HCT116 (cell line): ENCODE data around the gene NABP2. TPM values are rescaled to one million over a fixed set of nuclear protein-coding genes. Genes with fewer than 3 reads are reported as not detected.

ENCODE experiments used
- ATAC-seq: fragments of 200-7000 bp; cut with Tn5 transposase; 2 replicates; pipeline ENCODE4 v1.9.1; 2020; ENCODE audit warnings: mild to moderate bottlenecking, moderate library complexity
- BruUV-seq: library from RNA; stranded (reverse); fragments of 400-500 nt; replicated peaks from 2 replicates; lab custom pipeline; 2021; lab: Mats Ljungman, UMichigan
- CTCF ChIA-PET: fragments of 300-600 bp; sonication (Branson Sonifier 250); formaldehyde crosslinking; loops from one replicate; lab custom pipeline; 2021; ENCODE audit warnings: antibody characterized with exemption; lab: Charles Lee
- POLR2A ChIA-PET: fragments of 300-600, 350-600 bp; sonication (Branson Sonifier 250); formaldehyde crosslinking; loops from one replicate; lab custom pipeline; 2021; ENCODE audit warnings: antibody characterized with exemption; lab: Charles Lee
- RAD21 ChIA-PET, 2 experiments: fragments of 300-600 bp; sonication (Branson Sonifier 250); formaldehyde crosslinking; loops; one replicate each; lab custom pipeline; 2023; ENCODE audit warnings: low total read pairs in 2 of 2; ENCODE audit not compliant: uncharacterized antibody in 2 of 2, unreplicated experiment in 2 of 2, low non-redundant PET in 1 of 2; lab: Charles Lee
- DNase-seq: peaks from one replicate; pipeline ENCODE4 v3.0.0-alpha.2; 2010; ENCODE audit warnings: low read depth, low spot score
- H2AFZ ChIP-seq: fragments of 200-600 bp; shearing (Covaris generic), sonication (generic); 2 replicates; pipeline ENCODE4 v1.6.1; 2017; ENCODE audit warnings: low read depth, mixed run types, mixed read lengths, antibody characterized with exemption, low read length; ENCODE audit not compliant: poor library complexity, severe bottlenecking
- H3K27ac ChIP-seq: 2 replicates; pipeline ENCODE4 v1.5.1; 2012; ENCODE audit warnings: low read depth, low read length
- H3K27me3 ChIP-seq: fragments of 200-600 bp; sonication (generic); 2 replicates; pipeline ENCODE4 v1.6.1; 2016; ENCODE audit warnings: mixed run types, low read length, mixed read lengths; ENCODE audit not compliant: insufficient read depth
- H3K36me3 ChIP-seq, 2 experiments: fragments of 200-500 bp in 1 of 2; fragments of 200-600 bp in 1 of 2; sonication (Bioruptor generic) in 1 of 2; sonication (generic) in 1 of 2; 2 replicates each; pipeline versions ENCODE4 v1.5.1 to v1.6.1; 2014 to 2016; ENCODE audit warnings: low read length in 2 of 2, inconsistent platforms in 1 of 2, mixed read lengths in 1 of 2, mixed run types in 1 of 2; ENCODE audit not compliant: insufficient read depth in 2 of 2, control insufficient read depth in 1 of 2
- H3K4me1 ChIP-seq, 2 experiments: fragments of 200-600 bp in 1 of 2; sonication (generic) in 1 of 2; 2 replicates each; pipeline versions ENCODE4 v1.5.1 to v1.6.1; 2012 to 2017; ENCODE audit warnings: low read length in 2 of 2, inconsistent platforms in 1 of 2, mild to moderate bottlenecking in 1 of 2, mixed read lengths in 1 of 2, mixed run types in 1 of 2, moderate library complexity in 1 of 2; ENCODE audit not compliant: insufficient read depth in 2 of 2, control insufficient read depth in 1 of 2
- H3K4me2 ChIP-seq: fragments of 200-600 bp; sonication (generic); 2 replicates; pipeline ENCODE4 v1.6.1; 2017; ENCODE audit warnings: mixed run types, low read length, mixed read lengths
- H3K4me3 ChIP-seq, 2 experiments: fragments of 200-600 bp in 1 of 2; sonication (generic) in 1 of 2; replicated peaks in 1 of 2; 2 replicates each; pipeline ENCODE4 v1.5.1; 2011 to 2016; ENCODE audit warnings: low read length in 2 of 2, control low read depth in 1 of 2, low read depth in 1 of 2, mild to moderate bottlenecking in 1 of 2, mixed read lengths in 1 of 2, mixed run types in 1 of 2
- H3K79me2 ChIP-seq: fragments of 200-600 bp; sonication (generic); 2 replicates; pipeline ENCODE4 v1.6.1; 2017; ENCODE audit warnings: mild to moderate bottlenecking, mixed run types, low read length, moderate library complexity, mixed read lengths; ENCODE audit not compliant: insufficient read depth
- H3K9ac ChIP-seq: fragments of 200-600 bp; sonication (generic); 2 replicates; pipeline ENCODE4 v1.6.1; 2016; ENCODE audit warnings: low read length, mixed read lengths
- H3K9me2 ChIP-seq: fragments of 200-600 bp; sonication (generic), shearing (Covaris generic); 2 replicates; pipeline ENCODE4 v1.6.1; 2017; ENCODE audit warnings: mixed run types, mild to moderate bottlenecking, moderate library complexity; ENCODE audit not compliant: insufficient read depth
- H3K9me3 ChIP-seq, 2 experiments: fragments of 200-500 bp in 1 of 2; fragments of 200-600 bp in 1 of 2; sonication (Bioruptor generic) in 1 of 2; sonication (generic) in 1 of 2; 2 replicates each; pipeline ENCODE4 v1.6.1; 2014 to 2017; ENCODE audit warnings: low read length in 2 of 2, mixed read lengths in 2 of 2, inconsistent platforms in 1 of 2, low read depth in 1 of 2, mild to moderate bottlenecking in 1 of 2, mixed run types in 1 of 2, moderate library complexity in 1 of 2; ENCODE audit not compliant: control insufficient read depth in 1 of 2, insufficient read depth in 1 of 2
- H4K20me1 ChIP-seq: fragments of 200-600 bp; sonication (generic), shearing (Covaris generic); 2 replicates; pipeline ENCODE4 v1.6.1; 2017; ENCODE audit warnings: mixed run types, mild to moderate bottlenecking, moderate library complexity; ENCODE audit not compliant: insufficient read depth
- EZH2phosphoT487 ChIP-seq: fragments of 200-600 bp; IDR thresholded peaks from 2 replicates; pipeline ENCODE4 v1.6.1; 2018; ENCODE audit warnings: antibody characterized with exemption, borderline replicate concordance
- FOSL1 ChIP-seq: IDR thresholded peaks from 2 replicates; pipeline ENCODE4 v1.6.1; 2012; ENCODE audit warnings: low read depth
- JUND ChIP-seq: IDR thresholded peaks from 2 replicates; pipeline ENCODE4 v1.6.1; 2012
- POLR2A ChIP-seq: IDR thresholded peaks from 2 replicates; pipeline ENCODE4 v1.7.0; 2011; ENCODE audit warnings: borderline replicate concordance; ENCODE audit not compliant: insufficient read depth, insufficient read length; ENCODE audit errors: extremely low read depth
- RAD21 ChIP-seq: IDR thresholded peaks from 2 replicates; pipeline ENCODE4 v1.6.1; 2012; ENCODE audit warnings: low read depth, mild to moderate bottlenecking
- SRF ChIP-seq: IDR thresholded peaks from 2 replicates; pipeline ENCODE4 v1.6.1; 2012; ENCODE audit warnings: low read depth
- TCF7L2 ChIP-seq: IDR thresholded peaks from 2 replicates; pipeline ENCODE4 v1.7.0; 2011; ENCODE audit warnings: borderline replicate concordance, inconsistent platforms; ENCODE audit not compliant: insufficient read depth, insufficient read length; ENCODE audit errors: extremely low read depth
- YY1 ChIP-seq: IDR thresholded peaks from 2 replicates; pipeline ENCODE4 v1.6.1; 2011; ENCODE audit warnings: low read length, low read depth, moderate library complexity, mild to moderate bottlenecking; ENCODE audit not compliant: insufficient replicate concordance; ENCODE audit errors: extremely low read depth
- ZFX ChIP-seq: fragments of 450-650 bp; IDR thresholded peaks from 2 replicates; pipeline ENCODE4 v1.6.1; 2017
- intact Hi-C: fragments of 100-400 bp; cut with micrococcal nuclease; formaldehyde crosslinking; loops from 2 replicates; pipeline ENCODE4 v1.10.0; 2022
- total RNA-seq: library from RNA; stranded (reverse); gene quantifications from one replicate; pipeline ENCODE4 v1.2.1, GENCODE V29; 2021; ENCODE audit not compliant: unreplicated experiment
- TF ChIP-seq, protein P1 (sequence below), 3 experiments: fragments of 200-600 bp in 1 of 3; sonication (generic) in 1 of 3; IDR thresholded peaks in 2 of 3; conservative IDR thresholded peaks in 1 of 3; 2 replicates each; pipeline ENCODE4 v1.5.1; 2012 to 2017; ENCODE audit warnings: low read depth in 2 of 3, low read length in 2 of 3, antibody characterized with exemption in 1 of 3, borderline replicate concordance in 1 of 3, control low read depth in 1 of 3, mild to moderate bottlenecking in 1 of 3, mixed read lengths in 1 of 3, mixed run types in 1 of 3, moderate library complexity in 1 of 3; ENCODE audit not compliant: insufficient read depth in 1 of 3
- TF ChIP-seq, protein P2 (sequence below): IDR thresholded peaks from 2 replicates; pipeline ENCODE4 v1.6.1; 2012

The NABP2 gene
- total RNA-seq, 1 experiment from 2014 or later = 52.9 TPM

DNA sequence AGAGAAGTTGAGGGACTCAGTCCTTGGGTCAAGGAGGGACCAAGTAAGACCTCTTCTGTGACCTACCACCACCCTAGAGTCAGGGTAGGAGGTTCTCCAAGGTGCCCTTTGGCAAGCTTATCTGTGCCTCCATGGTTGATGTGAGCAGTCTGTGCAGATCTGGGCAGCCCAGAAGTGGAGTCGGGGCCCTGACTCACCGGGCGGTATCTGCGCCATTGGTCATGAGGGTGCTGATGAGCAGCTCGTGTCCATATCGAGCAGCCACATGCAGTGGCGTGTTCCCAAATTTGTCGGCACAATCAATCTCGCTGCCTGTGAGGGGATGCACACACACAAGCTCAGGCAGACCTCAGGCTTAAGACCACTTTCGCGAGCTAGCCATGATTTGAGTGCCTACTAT, 28.9 kb downstream of the NABP2 start (continued):
- TF ChIP-seq FOSL1 = no peak

DNA sequence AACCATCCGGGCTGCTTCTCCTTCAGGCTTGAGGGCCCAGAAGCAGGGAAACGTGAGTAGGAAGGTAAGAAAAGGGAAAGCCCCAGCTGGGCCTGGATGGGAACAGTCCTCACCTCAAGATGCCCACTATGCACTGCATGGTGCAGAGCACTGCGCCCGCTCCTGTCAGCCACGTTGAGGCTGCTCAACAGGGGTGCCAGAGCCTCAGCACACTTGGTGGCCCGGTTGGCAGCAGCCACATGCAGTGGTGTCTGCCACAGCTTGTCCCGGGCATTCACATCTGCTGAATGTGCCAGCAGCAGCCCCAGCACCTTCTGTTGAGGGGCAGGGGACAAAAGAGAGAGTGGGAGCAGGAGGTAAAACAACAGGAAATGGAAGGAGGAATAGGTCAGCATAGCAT, 31.5 kb downstream of the NABP2 start:
- H3K36me3 ChIP-seq = peaks cover 30 to 56% of the 10 kb centered on the region in 2 experiments
- ChIA-PET CTCF (no interaction called here), POLR2A (interaction anchor here (1.2 kb wide), 1 partner anchor 34 kb away, joined by 3 read pairs; the partner anchor contains the start of gene RNF41), RAD21 (no interaction called here)
- H3K4me3 ChIP-seq = no peak overlapping the region
- H4K20me1 ChIP-seq = no peaks in the 10 kb centered on the region
- H2AFZ ChIP-seq = no peak overlapping the region
- H3K79me2 ChIP-seq = peaks cover 30% of the 10 kb centered on the region
- no peaks in the 10 kb centered on the region for H3K9me2 ChIP-seq
- intact Hi-C loops = loop anchor here (5.0 kb wide), 1 partner anchor 33 kb away; the partner anchor contains the start of genes NABP2 and RNF41
- peaks cover 17 to 29% of the 10 kb centered on the region in 2 experiments for H3K4me1 ChIP-seq
- no peaks in the 10 kb centered on the region for H3K9me3 ChIP-seq
- H3K27me3 ChIP-seq = no peaks in the 10 kb centered on the region
- TF ChIP-seq YY1 (no peak), TCF7L2 (no peak), FOSL1 (no peak), SRF (no peak), ZFX (no peak), POLR2A (no peak), EZH2phosphoT487 (no peak), JUND (no peak), RAD21 (no peak)
- TF ChIP-seq, protein P1, sequence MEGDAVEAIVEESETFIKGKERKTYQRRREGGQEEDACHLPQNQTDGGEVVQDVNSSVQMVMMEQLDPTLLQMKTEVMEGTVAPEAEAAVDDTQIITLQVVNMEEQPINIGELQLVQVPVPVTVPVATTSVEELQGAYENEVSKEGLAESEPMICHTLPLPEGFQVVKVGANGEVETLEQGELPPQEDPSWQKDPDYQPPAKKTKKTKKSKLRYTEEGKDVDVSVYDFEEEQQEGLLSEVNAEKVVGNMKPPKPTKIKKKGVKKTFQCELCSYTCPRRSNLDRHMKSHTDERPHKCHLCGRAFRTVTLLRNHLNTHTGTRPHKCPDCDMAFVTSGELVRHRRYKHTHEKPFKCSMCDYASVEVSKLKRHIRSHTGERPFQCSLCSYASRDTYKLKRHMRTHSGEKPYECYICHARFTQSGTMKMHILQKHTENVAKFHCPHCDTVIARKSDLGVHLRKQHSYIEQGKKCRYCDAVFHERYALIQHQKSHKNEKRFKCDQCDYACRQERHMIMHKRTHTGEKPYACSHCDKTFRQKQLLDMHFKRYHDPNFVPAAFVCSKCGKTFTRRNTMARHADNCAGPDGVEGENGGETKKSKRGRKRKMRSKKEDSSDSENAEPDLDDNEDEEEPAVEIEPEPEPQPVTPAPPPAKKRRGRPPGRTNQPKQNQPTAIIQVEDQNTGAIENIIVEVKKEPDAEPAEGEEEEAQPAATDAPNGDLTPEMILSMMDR (IDR thresholded peaks at IDR 0.05 in 2 of 3, conservative IDR thresholded peaks at IDR 0.05 in 1 of 3; ENCODE audit: borderline replicate concordance in 1 of 3, insufficient read depth in 1 of 3, low read depth in 2 of 3, low read length in 2 of 3) = no peak
- TF ChIP-seq, protein P2, sequence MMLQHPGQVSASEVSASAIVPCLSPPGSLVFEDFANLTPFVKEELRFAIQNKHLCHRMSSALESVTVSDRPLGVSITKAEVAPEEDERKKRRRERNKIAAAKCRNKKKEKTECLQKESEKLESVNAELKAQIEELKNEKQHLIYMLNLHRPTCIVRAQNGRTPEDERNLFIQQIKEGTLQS = no peak
- H3K27ac ChIP-seq = no peak overlapping the region
- no peak overlapping the region for H3K9ac ChIP-seq
- BruUV-seq = no TSS peak
- DNase-seq (no peak), ATAC-seq (no peak)
- H3K4me2 ChIP-seq = no peak overlapping the region
